Activated CD4-positive, alpha-beta T cell treated with anti-CD3 and anti-CD28 coated beads, Interleukin-2, amount 50 U/mL, for 4 hours (primary cell): ENCODE results near the gene RMRP.
"Not testable (repeated sequence)": the region's sequence is repeated elsewhere in the genome, so short reads cannot be mapped to it uniquely, and the experiment has no call there.

ENCODE experiments used
- DNase-seq, 2 experiments: peaks; one replicate each; pipeline ENCODE4 v3.0.0-alpha.2; 2020

RMRP gene

GRCh38 chr9:35664531-35665470 lies 7.0 kb upstream of the RMRP start, which contains the start of gene ARHGEF39:
ARHGEF39 (minus strand) TSS chr9:35665195; CDS start chr9:35665169, 26 bp downstream.
- peak in 1 of 2 experiments; percentile 30 for DNase-seq

- no peak for DNase-seq
These were observed 4.6 kb upstream of the RMRP start for GRCh38 chr9:35662437-35662836.

- DNase-seq, result no peak
These were observed 4.0 kb upstream of the RMRP start for GRCh38 chr9:35661756-35662350.

GRCh38 chr9:35660966-35661415 lies 3.2 kb upstream of the RMRP start:
- no peak for DNase-seq

GRCh38 chr9:35659340-35659739 lies 1.5 kb upstream of the RMRP start:
- DNase-seq, result no peak

- no peak for DNase-seq
These were observed 1.1 kb upstream of the RMRP start for GRCh38 chr9:35658968-35659220.

- DNase-seq, result peak; percentile 75 to 80
These were observed 533 bp upstream of the RMRP start, which contains the start of gene CCDC107 for GRCh38 chr9:35658137-35658967. CCDC107 (plus strand) TSS chr9:35658292; CDS start chr9:35658380, 88 bp downstream.

GRCh38 chr9:35656831-35657545 lies 831 bp downstream of the RMRP start:
- DNase-seq, result no peak

- no peak for DNase-seq
These were observed 1.5 kb downstream of the RMRP start for GRCh38 chr9:35656348-35656747.

- no peak for DNase-seq
These were observed 4.2 kb downstream of the RMRP start for GRCh38 chr9:35653611-35654010.

GRCh38 chr9:35652829-35653209 lies 5.0 kb downstream of the RMRP start:
- DNase-seq, result no peak

GRCh38 chr9:35651956-35652828 lies 5.6 kb downstream of the RMRP start:
- DNase-seq, result no peak

- no peak for DNase-seq
These were observed 7.3 kb downstream of the RMRP start, which contains the start of gene SIT1 for GRCh38 chr9:35650341-35651158. SIT1 (minus strand) TSS chr9:35650931; CDS start chr9:35650853, 78 bp downstream.

GRCh38 chr9:35649431-35650340 lies 8.1 kb downstream of the RMRP start:
- DNase-seq, result peak; percentile 41

GRCh38 chr9:35646533-35647265 lies 11.1 kb downstream of the RMRP start:
- DNase-seq, result peak; percentile 87 to 89

- DNase-seq, result no peak
These were observed 11.7 kb downstream of the RMRP start for GRCh38 chr9:35646153-35646532.

GRCh38 chr9:35645736-35646135 lies 12.1 kb downstream of the RMRP start:
- DNase-seq, result not testable (repeated sequence)

- no peak for DNase-seq
These were observed 14.8 kb downstream of the RMRP start for GRCh38 chr9:35643046-35643445.

GRCh38 chr9:35641478-35641877 lies 16.3 kb downstream of the RMRP start:
- DNase-seq, result not testable (repeated sequence)
